K562 (cell line): ENCODE results near the gene VDAC2.

Experiments
- TFE3 ChIP-seq: fragments of 450-650 bp; formaldehyde crosslinking; IDR thresholded peaks from 2 replicates; pipeline ENCODE4 v1.4.0; 2020; ENCODE audit warnings: mild to moderate bottlenecking, mixed read lengths
- ZNF347 ChIP-seq: fragments of 450-650 bp; formaldehyde crosslinking; IDR thresholded peaks from 2 replicates; pipeline ENCODE4 v1.4.0; 2020; ENCODE audit warnings: low read depth, mild to moderate bottlenecking, moderate library complexity

GRCh38 chr10:75208181-75208580, 2.4 kb upstream of the VDAC2 start:
- TF ChIP-seq TFE3 (CRISPR knock-in tag) (no peak), ZNF347 (CRISPR knock-in tag) (no peak)
